Measurements from ENCODE around the gene ST14.

GRCh38 chr11:130220311-130221035, 60.9 kb downstream of the ST14 start:
- no peak for TF ChIP-seq CTCF (IDR thresholded peaks at IDR 0.05)
- TF ChIP-seq ZFX (IDR thresholded peaks at IDR 0.05; ENCODE audit: borderline replicate concordance): no peak

Data from 22Rv1 (cell line).